Lower leg skin (tissue), 4 donors: Measurements from ENCODE around the gene SEC14L5. TPM values are rescaled to one million over a fixed set of nuclear protein-coding genes. Genes with fewer than 3 reads are reported as not detected.

Source experiments
- DNase-seq, 2 donors: peaks; one replicate each; pipeline ENCODE4 v3.0.0-alpha.2; 2019; ENCODE audit warnings: low spot score in 2 of 2
- H3K4me3 ChIP-seq: fragments of 200-600 bp; sonication (generic); 2 replicates; pipeline ENCODE4 v1.5.1; 2017; ENCODE audit warnings: mild to moderate bottlenecking, low read depth; ENCODE audit not compliant: poor library complexity, severe bottlenecking
- POLR2A ChIP-seq, 2 donors: fragments of 450-650 bp; IDR thresholded peaks; one replicate each; pipeline ENCODE4 v1.6.1; 2016 to 2017; ENCODE audit warnings: antibody characterized with exemption in 2 of 2, mild to moderate bottlenecking in 1 of 2, moderate library complexity in 1 of 2
- WGBS, 2 donors: methylation state at CpG; one replicate each; pipeline ENCODE4 v1.1.5; 2018; 5-methylcytosine and 5-hydroxymethylcytosine counted together
- intact Hi-C: fragments of 100-400 bp; cut with DNase I; formaldehyde crosslinking; loops from one replicate; pipeline ENCODE4 v1.15.0; 2023; ENCODE audit warnings: low total_unique reads
- total RNA-seq, 4 donors: library from RNA; depleted of rRNA; stranded (reverse); fragments of >200 nt; gene quantifications; one replicate each; pipeline ENCODE4 v1.1.0, GENCODE V29; 2016
- TF ChIP-seq, protein P1 (sequence below), 3 donors: fragments of 450-650 bp; IDR thresholded peaks; one replicate each; pipeline ENCODE4 v1.5.1; 2016; ENCODE audit warnings: antibody characterized with exemption in 3 of 3, mild to moderate bottlenecking in 3 of 3, moderate library complexity in 2 of 3

SEC14L5 gene
- total RNA-seq, 4 donors from 2014 or later = 0.91 to 2.6 (median 1.3) TPM

DNA sequence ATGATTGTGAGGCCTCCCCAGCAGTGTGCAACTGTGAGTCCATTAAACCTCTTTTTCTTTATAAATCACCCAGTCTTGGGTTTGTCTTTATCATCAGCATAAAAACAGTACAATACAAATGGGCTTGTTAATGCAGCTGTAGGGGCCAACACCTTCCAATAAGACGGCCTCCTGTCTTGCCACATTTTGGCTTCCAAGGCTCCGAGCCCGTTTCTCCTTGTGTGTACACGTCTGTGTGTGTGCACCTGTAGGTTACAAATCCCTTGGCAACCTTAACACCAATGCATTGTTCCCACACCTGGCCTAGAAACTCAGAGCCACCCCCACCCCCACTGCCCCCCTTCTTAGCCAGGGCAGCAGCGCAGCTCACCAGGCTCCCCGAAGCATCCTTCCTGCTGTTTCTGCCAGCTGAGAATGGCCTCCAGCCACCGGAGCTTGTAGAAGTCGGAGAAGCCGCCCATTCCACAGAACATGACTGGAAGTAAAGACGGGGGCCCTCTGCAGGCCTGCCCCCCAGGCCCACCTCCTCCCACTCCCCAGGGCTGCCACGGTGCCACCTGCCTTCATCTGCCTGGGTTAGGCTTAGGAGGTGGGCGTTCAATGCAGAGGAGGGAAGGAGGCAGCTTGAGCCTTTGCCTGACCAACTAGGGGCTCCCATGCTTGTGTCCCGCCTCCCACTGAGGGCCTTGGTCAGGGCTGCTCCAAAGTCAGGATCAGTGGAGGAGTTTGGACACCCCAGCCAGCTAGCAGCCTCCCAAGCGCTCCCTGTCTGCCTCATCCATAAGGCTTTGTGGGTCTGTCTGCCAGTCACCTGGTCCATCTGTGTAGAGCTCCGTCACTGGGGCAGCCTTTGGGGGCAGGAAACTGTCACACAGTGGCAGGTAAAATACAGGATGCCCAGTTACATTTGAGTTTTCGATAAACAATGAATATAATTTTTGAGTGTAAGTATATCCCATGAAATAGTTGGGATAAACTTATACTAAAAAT, 97.0 kb downstream of the SEC14L5 start:
- 64 to 67% methylated on average over 16 of the region's 16 CpGs for WGBS, 2 donors
- H3K4me3 ChIP-seq = no peak overlapping the region
- TF ChIP-seq, protein P1, sequence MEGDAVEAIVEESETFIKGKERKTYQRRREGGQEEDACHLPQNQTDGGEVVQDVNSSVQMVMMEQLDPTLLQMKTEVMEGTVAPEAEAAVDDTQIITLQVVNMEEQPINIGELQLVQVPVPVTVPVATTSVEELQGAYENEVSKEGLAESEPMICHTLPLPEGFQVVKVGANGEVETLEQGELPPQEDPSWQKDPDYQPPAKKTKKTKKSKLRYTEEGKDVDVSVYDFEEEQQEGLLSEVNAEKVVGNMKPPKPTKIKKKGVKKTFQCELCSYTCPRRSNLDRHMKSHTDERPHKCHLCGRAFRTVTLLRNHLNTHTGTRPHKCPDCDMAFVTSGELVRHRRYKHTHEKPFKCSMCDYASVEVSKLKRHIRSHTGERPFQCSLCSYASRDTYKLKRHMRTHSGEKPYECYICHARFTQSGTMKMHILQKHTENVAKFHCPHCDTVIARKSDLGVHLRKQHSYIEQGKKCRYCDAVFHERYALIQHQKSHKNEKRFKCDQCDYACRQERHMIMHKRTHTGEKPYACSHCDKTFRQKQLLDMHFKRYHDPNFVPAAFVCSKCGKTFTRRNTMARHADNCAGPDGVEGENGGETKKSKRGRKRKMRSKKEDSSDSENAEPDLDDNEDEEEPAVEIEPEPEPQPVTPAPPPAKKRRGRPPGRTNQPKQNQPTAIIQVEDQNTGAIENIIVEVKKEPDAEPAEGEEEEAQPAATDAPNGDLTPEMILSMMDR (IDR thresholded peaks at IDR 0.05) = no peak
- TF ChIP-seq POLR2A (IDR thresholded peaks at IDR 0.05) = no peak
- DNase-seq = no peak
- intact Hi-C loops = no loop called here

DNA sequence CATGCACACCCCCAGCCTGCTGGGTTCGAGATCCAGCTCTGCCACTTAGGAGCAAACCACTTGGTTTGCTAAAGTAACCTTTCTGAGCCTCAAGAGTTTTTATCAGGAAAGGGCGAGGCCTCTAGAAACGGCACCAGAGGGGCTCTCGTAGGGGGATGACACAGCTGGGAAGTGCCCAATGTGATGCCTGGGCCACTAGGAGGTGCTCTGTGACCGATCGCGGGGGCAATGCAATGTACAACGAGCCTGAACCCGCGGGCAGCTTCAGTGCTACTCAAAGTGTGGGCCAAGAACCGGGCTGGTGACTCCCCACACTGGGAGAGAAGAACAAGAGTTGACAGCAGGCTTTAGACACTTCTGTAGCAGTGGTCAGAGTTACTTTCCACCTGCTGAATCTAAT, 98.2 kb downstream of the SEC14L5 start:
- intact Hi-C loops = no loop called here
- TF ChIP-seq POLR2A (IDR thresholded peaks at IDR 0.05) = no peak

DNA sequence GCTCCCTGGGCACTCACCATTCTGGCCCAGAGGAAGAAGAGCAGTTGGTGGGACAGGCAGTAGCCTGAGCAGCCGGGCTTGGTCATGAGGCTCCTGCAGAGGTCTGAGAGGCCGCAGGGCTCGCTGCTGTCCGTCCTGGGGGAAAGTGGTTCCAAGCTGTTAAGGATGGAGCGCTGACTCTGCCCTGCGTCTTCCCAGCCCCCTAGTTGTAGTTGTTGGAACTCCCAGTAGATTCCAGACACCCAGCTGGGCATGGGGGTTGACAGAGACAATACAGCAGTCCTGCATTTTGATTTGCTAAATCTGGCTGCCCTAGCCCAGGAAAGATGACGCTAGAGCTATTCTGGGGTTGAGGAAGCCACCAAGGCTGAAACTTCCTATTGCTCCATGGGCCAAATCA, 100.3 kb downstream of the SEC14L5 start:
- H3K4me3 ChIP-seq = no peak overlapping the region
- intact Hi-C loops = no loop called here
- 49 to 72% methylated on average over 4 to 7 of the region's 7 CpGs for WGBS, 2 donors
- no peak for DNase-seq
- TF ChIP-seq, protein P1 (IDR thresholded peaks at IDR 0.05) = no peak
- no peak for TF ChIP-seq POLR2A (IDR thresholded peaks at IDR 0.05)

More for the DNA sequence above, 98.2 kb downstream of the SEC14L5 start:
- WGBS, 2 donors = 14 to 16% methylated on average over 9 to 11 of the region's 11 CpGs
- H3K4me3 ChIP-seq = no peak overlapping the region
- DNase-seq = no peak

DNA sequence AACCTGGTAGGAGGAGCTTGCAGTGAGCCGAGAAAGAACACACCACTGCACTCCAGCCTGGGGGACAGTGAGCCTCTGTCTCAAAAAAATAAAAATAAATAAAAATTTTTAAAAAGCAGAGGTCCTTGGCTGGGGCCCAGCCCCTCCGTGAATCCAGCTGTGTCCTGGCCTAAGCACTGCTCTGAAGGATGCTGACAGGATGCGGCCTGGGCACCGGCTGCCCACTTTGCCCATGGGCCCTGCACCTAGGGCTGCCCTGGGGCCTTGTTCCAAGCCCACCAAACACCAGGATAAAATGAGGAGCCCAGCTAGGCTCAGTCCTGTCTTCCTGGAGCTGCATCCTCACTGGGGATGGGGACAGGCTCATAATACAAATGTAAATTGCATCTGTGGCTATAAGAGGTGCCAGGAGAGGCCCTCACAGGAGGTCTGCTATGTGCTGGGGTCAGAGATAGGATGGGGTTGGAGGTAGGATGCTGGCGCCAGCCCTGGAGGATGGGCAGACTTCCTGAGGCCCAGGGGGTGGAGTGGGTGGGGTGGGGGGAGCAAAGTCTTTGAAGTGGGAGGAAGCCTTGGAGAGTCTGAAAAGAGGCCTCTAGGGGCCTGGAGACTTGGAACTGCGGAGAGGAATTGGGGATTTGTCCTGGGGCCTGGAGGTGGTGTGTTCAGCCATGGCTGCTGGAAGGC, 101.4 kb downstream of the SEC14L5 start:
- 79 to 87% methylated on average over 6 of the region's 6 CpGs for WGBS, 2 donors
- intact Hi-C loops = no loop called here
- no peak for TF ChIP-seq POLR2A (IDR thresholded peaks at IDR 0.05)
- TF ChIP-seq, protein P1 (IDR thresholded peaks at IDR 0.05) = no peak
- H3K4me3 ChIP-seq = no peak overlapping the region
- DNase-seq = no peak

DNA sequence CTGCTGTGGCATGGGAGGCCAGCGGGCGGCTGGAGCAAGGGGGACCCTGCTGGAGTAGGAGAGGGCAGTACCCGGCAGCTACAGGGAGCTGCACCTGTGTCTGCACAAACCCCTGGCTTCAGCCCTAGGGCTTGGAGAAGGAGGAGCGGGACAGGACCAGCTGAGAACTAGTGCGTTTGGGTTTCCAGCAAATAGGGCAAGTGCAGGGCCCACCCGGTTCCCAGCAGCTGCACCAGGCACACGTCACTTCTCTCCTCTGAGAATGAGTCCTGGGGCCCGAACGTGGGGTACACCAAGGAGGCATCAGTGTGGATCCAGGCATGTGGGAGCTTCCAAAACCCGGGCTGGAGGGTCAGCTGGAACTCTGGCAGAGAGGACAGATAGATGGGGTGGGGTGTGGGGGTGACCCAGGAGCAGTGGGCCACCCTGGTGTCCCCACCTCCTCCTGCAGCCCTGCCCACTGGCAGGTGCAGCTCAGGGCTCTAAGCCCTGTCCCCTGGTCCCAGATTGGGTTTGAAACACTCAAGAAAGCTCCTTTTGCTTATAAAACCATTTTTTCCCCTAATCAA, 102.0 kb downstream of the SEC14L5 start:
- intact Hi-C loops = no loop called here
- TF ChIP-seq, protein P1 (IDR thresholded peaks at IDR 0.05) = no peak
- no peak for TF ChIP-seq POLR2A (IDR thresholded peaks at IDR 0.05)
- no peak for DNase-seq
- H3K4me3 ChIP-seq = no peak overlapping the region
- 75 to 77% methylated on average over 10 of the region's 10 CpGs for WGBS, 2 donors

DNA sequence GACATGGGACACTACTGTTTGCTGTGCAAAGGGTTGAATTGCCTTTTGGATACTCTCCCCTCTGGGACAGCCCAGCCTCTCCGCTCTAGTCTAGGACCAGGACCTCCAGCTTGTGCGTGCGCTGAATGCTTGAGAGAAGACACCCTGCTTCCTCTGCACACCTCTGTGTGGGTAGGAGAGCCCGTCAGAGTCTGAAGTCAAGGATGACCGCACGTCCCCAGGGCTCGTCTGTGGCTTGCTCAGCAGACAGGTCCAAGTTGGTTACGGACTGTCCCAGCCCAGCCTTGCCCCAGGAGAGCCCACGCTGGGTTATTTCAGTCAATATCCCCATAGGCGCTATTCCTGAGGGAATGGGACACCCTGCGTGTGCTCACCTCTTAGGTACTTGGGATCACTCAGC, 103.9 kb downstream of the SEC14L5 start:
- TF ChIP-seq, protein P1 (IDR thresholded peaks at IDR 0.05) = no peak
- TF ChIP-seq POLR2A (IDR thresholded peaks at IDR 0.05) = no peak
- intact Hi-C loops = no loop called here
- 75 to 81% methylated on average over 11 of the region's 11 CpGs for WGBS, 2 donors
- DNase-seq = no peak
- H3K4me3 ChIP-seq = no peak overlapping the region
